ENCODE data around the gene KIRREL3. TPM values are rescaled to one million over a fixed set of nuclear protein-coding genes. Genes with fewer than 3 reads are reported as not detected.

KIRREL3 gene
- total and polyA plus RNA-seq, 3 experiments from 2014 or later: not detected

GRCh38 chr11:126988655-126989054 lies 11.9 kb downstream of the KIRREL3 start:
- Mint-ChIP-seq H3K27me3 (peaks cover 11 to 13% of the 10 kb centered on the region in 2 donors), H3K27ac (no peak overlapping the region), H3K4me3 (no peak overlapping the region), H3K36me3 (no peaks in the 10 kb centered on the region), H3K9me3 (no peaks in the 10 kb centered on the region), H3K4me1 (no peaks in the 10 kb centered on the region)
- no peak for DNase-seq
- Histone ChIP-seq H3K4me3 (ENCODE audit: low read length) (no peak overlapping the region), H3K27ac (ENCODE audit: low read depth, low read length) (no peak overlapping the region), H3K27me3 (ENCODE audit: insufficient read depth, low read length, poor library complexity, severe bottlenecking) (no peaks in the 10 kb centered on the region), H3K9me3 (ENCODE audit: low read length) (no peaks in the 10 kb centered on the region), H3K36me3 (ENCODE audit: insufficient read depth, low read length) (no peaks in the 10 kb centered on the region), H3K4me1 (ENCODE audit: insufficient read depth, low read length) (no peaks in the 10 kb centered on the region)
- POLR2A ChIA-PET: no interaction called here
- CTCF ChIA-PET: no interaction called here

- Histone ChIP-seq H3K27ac (ENCODE audit: low read depth, low read length) (no peak overlapping the region), H3K36me3 (ENCODE audit: insufficient read depth, low read length) (no peaks in the 10 kb centered on the region), H3K4me3 (ENCODE audit: low read length) (no peak overlapping the region), H3K9me3 (ENCODE audit: low read length) (no peaks in the 10 kb centered on the region), H3K27me3 (ENCODE audit: insufficient read depth, low read length, poor library complexity, severe bottlenecking) (no peaks in the 10 kb centered on the region), H3K4me1 (ENCODE audit: insufficient read depth, low read length) (no peaks in the 10 kb centered on the region)
- no peaks in the 10 kb centered on the region for H3K36me3 Mint-ChIP-seq
- no peak for DNase-seq
- ChIA-PET CTCF (interaction anchor here (1.2 kb wide), 1 partner anchor 10 kb away, joined by 4 read pairs; no protein-coding TSS in a partner anchor), POLR2A (no interaction called here)
- no peaks in the 10 kb centered on the region for H3K9me3 Mint-ChIP-seq
- H3K4me3 Mint-ChIP-seq: no peak overlapping the region
- H3K27me3 Mint-ChIP-seq: peaks cover 11 to 19% of the 10 kb centered on the region in 2 donors
- no peaks in the 10 kb centered on the region for H3K4me1 Mint-ChIP-seq
- H3K27ac Mint-ChIP-seq: no peak overlapping the region
Measured at GRCh38 chr11:126981635-126982034, 18.9 kb downstream of the KIRREL3 start.

GRCh38 chr11:126978911-126979310 lies 21.7 kb downstream of the KIRREL3 start:
- no peaks in the 10 kb centered on the region for H3K36me3 Mint-ChIP-seq
- H3K27ac Mint-ChIP-seq: no peak overlapping the region
- Histone ChIP-seq H3K4me1 (ENCODE audit: insufficient read depth, low read length) (no peaks in the 10 kb centered on the region), H3K36me3 (ENCODE audit: insufficient read depth, low read length) (no peaks in the 10 kb centered on the region), H3K27me3 (ENCODE audit: insufficient read depth, low read length, poor library complexity, severe bottlenecking) (no peaks in the 10 kb centered on the region), H3K27ac (ENCODE audit: low read depth, low read length) (no peak overlapping the region), H3K4me3 (ENCODE audit: low read length) (no peak overlapping the region), H3K9me3 (ENCODE audit: low read length) (no peaks in the 10 kb centered on the region)
- no peak for DNase-seq
- peaks cover 0 to 2% (median 0%) of the 10 kb centered on the region in 5 donors for H3K9me3 Mint-ChIP-seq
- no peak overlapping the region for H3K4me3 Mint-ChIP-seq
- H3K4me1 Mint-ChIP-seq: no peaks in the 10 kb centered on the region
- H3K27me3 Mint-ChIP-seq: peaks cover 8 to 16% of the 10 kb centered on the region in 2 donors
- ChIA-PET POLR2A (no interaction called here), CTCF (no interaction called here)

DNA sequence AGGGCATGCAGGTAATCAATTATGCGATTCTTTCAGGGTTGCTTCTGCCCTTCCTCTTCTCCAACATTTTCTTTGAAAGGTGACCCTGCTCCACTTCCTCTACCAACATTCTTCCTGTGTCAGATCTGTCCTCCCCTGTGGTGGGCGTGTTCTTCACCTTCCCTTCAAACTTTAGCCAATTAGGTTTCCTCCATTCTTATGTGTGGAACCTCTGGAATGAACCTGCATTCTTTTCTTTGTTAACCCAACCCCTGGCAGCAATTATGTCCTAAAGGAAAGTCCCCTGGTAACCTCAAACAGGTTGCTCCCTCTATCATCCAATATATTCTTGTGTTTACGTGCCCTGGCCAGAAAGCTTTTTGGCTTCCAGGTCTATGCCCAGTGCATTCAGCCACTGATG lies 22.4 kb downstream of the KIRREL3 start:
- no peaks in the 10 kb centered on the region for H3K27me3 ChIP-seq (ENCODE audit: insufficient read depth, low read length, poor library complexity, severe bottlenecking)
- H3K4me1 ChIP-seq (ENCODE audit: insufficient read depth, low read length): no peaks in the 10 kb centered on the region
- no peaks in the 10 kb centered on the region for H3K36me3 Mint-ChIP-seq
- ChIA-PET CTCF (no interaction called here), POLR2A (no interaction called here)
- H3K27me3 Mint-ChIP-seq: peaks cover 8 to 16% of the 10 kb centered on the region in 2 donors
- H3K4me1 Mint-ChIP-seq: no peaks in the 10 kb centered on the region
- no peak overlapping the region for H3K27ac ChIP-seq (ENCODE audit: low read depth, low read length)
- H3K27ac Mint-ChIP-seq: no peak overlapping the region
- H3K9me3 Mint-ChIP-seq: peaks cover 0 to 2% (median 0%) of the 10 kb centered on the region in 5 donors
- no peak overlapping the region for H3K4me3 ChIP-seq (ENCODE audit: low read length)
- H3K4me3 Mint-ChIP-seq: no peak overlapping the region
- H3K9me3 ChIP-seq (ENCODE audit: low read length): no peaks in the 10 kb centered on the region
- DNase-seq: no peak
- no peaks in the 10 kb centered on the region for H3K36me3 ChIP-seq (ENCODE audit: insufficient read depth, low read length)

- ChIA-PET POLR2A (no interaction called here), CTCF (no interaction called here)
- H3K36me3 ChIP-seq (ENCODE audit: insufficient read depth, low read length): no peaks in the 10 kb centered on the region
- no peak overlapping the region for H3K4me3 ChIP-seq (ENCODE audit: low read length)
- peaks cover 8 to 13% of the 10 kb centered on the region in 2 donors for H3K27me3 Mint-ChIP-seq
- no peak for DNase-seq
- H3K27ac ChIP-seq (ENCODE audit: low read depth, low read length): no peak overlapping the region
- no peaks in the 10 kb centered on the region for H3K4me1 ChIP-seq (ENCODE audit: insufficient read depth, low read length)
- H3K4me3 Mint-ChIP-seq: no peak overlapping the region
- H3K27ac Mint-ChIP-seq: no peak overlapping the region
- H3K9me3 ChIP-seq (ENCODE audit: low read length): no peaks in the 10 kb centered on the region
- H3K4me1 Mint-ChIP-seq: no peaks in the 10 kb centered on the region
- no peaks in the 10 kb centered on the region for H3K27me3 ChIP-seq (ENCODE audit: insufficient read depth, low read length, poor library complexity, severe bottlenecking)
- H3K9me3 Mint-ChIP-seq: peaks cover 0 to 2% (median 0%) of the 10 kb centered on the region in 5 donors
- no peaks in the 10 kb centered on the region for H3K36me3 Mint-ChIP-seq
Measured at GRCh38 chr11:126973051-126973450, 27.5 kb downstream of the KIRREL3 start.

DNA sequence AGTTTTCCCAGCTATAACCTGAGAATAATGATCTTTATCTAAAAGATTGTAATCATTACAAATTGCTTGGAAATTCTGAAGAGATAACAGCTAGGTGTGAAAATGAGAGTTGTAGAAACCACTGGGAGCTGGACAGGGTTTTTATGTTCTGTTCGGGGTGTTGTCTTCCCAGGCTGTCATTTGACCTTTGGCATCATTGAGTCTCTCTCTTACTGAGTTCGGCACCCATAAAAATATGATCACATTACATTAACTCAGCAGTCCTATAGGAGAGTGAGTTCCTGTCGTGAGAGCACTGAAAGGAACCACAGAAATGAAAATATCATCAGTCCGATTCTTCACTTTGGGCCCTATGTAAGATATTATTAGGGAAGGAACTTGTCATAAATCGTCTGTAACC lies 29.3 kb downstream of the KIRREL3 start:
- no peak for DNase-seq
- H3K36me3 ChIP-seq (ENCODE audit: insufficient read depth, low read length): no peaks in the 10 kb centered on the region
- POLR2A ChIA-PET: no interaction called here
- Mint-ChIP-seq H3K36me3 (no peaks in the 10 kb centered on the region), H3K4me1 (no peaks in the 10 kb centered on the region), H3K9me3 (peaks cover 0 to 5% (median 0%) of the 10 kb centered on the region in 5 donors), H3K27ac (no peak overlapping the region), H3K4me3 (no peak overlapping the region), H3K27me3 (peaks cover 8 to 21% of the 10 kb centered on the region in 2 donors)
- H3K27ac ChIP-seq (ENCODE audit: low read depth, low read length): no peak overlapping the region
- H3K9me3 ChIP-seq (ENCODE audit: low read length): no peaks in the 10 kb centered on the region
- no peak overlapping the region for H3K4me3 ChIP-seq (ENCODE audit: low read length)
- no peaks in the 10 kb centered on the region for H3K4me1 ChIP-seq (ENCODE audit: insufficient read depth, low read length)
- CTCF ChIA-PET: no interaction called here
- H3K27me3 ChIP-seq (ENCODE audit: insufficient read depth, low read length, poor library complexity, severe bottlenecking): no peaks in the 10 kb centered on the region

DNA sequence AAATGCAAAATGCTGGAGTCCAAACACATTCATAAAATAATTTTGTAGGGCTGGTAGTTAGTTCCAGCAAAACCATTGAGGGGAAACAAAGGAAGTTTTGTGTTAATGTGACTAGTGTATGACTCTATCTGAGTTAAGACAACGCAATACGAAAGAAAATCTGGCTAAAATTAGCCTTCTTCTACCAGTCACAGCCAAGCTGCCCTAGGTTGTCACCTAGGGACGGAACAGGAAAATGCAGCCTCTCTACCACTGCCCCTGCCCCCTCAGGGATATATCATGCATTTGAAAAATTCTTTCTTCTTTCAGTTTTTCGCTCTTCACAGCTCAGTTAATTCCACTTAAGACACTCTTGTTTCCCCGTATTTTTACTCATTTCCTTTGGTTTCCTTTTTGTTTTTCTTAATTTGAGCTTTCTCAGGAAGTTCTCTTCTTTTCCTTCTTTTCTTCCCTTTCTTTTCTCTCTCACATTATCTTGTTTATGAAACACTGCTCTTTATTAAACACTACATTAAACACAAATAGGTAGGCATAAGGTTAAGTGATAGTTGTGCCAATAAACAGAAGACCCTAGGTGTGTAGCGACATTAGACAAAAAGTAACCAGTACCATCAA lies 30.6 kb downstream of the KIRREL3 start:
- no peak overlapping the region for H3K27ac Mint-ChIP-seq

GRCh38 chr11:126968915-126969314 lies 31.7 kb downstream of the KIRREL3 start:
- H3K9me3 Mint-ChIP-seq: peaks cover 0 to 3% (median 0%) of the 10 kb centered on the region in 5 donors
- H3K27ac ChIP-seq (ENCODE audit: low read depth, low read length): no peak overlapping the region
- no peak overlapping the region for H3K27ac Mint-ChIP-seq
- no peak overlapping the region for H3K4me3 Mint-ChIP-seq
- H3K4me3 ChIP-seq (ENCODE audit: low read length): no peak overlapping the region
- POLR2A ChIA-PET: no interaction called here
- H3K27me3 ChIP-seq (ENCODE audit: insufficient read depth, low read length, poor library complexity, severe bottlenecking): no peaks in the 10 kb centered on the region
- CTCF ChIA-PET: no interaction called here
- H3K9me3 ChIP-seq (ENCODE audit: low read length): no peaks in the 10 kb centered on the region
- H3K36me3 Mint-ChIP-seq: no peaks in the 10 kb centered on the region
- no peaks in the 10 kb centered on the region for H3K4me1 ChIP-seq (ENCODE audit: insufficient read depth, low read length)
- no peak for DNase-seq
- H3K4me1 Mint-ChIP-seq: no peaks in the 10 kb centered on the region
- peaks cover 8 to 21% of the 10 kb centered on the region in 2 donors for H3K27me3 Mint-ChIP-seq
- no peaks in the 10 kb centered on the region for H3K36me3 ChIP-seq (ENCODE audit: insufficient read depth, low read length)

More for the DNA sequence above, 30.6 kb downstream of the KIRREL3 start:
- Histone ChIP-seq H3K4me3 (ENCODE audit: low read length) (no peak overlapping the region), H3K9me3 (ENCODE audit: low read length) (no peaks in the 10 kb centered on the region), H3K27ac (ENCODE audit: low read depth, low read length) (no peak overlapping the region), H3K36me3 (ENCODE audit: insufficient read depth, low read length) (no peaks in the 10 kb centered on the region), H3K27me3 (ENCODE audit: insufficient read depth, low read length, poor library complexity, severe bottlenecking) (no peaks in the 10 kb centered on the region), H3K4me1 (ENCODE audit: insufficient read depth, low read length) (no peaks in the 10 kb centered on the region)
- H3K36me3 Mint-ChIP-seq: no peaks in the 10 kb centered on the region
- POLR2A ChIA-PET: no interaction called here
- no peaks in the 10 kb centered on the region for H3K4me1 Mint-ChIP-seq
- H3K4me3 Mint-ChIP-seq: no peak overlapping the region
- no peak for DNase-seq
- H3K9me3 Mint-ChIP-seq: peaks cover 0 to 3% (median 0%) of the 10 kb centered on the region in 5 donors
- peaks cover 8 to 21% of the 10 kb centered on the region in 2 donors for H3K27me3 Mint-ChIP-seq
- CTCF ChIA-PET: no interaction called here

All from CD8-positive, alpha-beta memory T cell (primary cell).